Kidney epithelial cell (primary cell): ENCODE data around the gene PRR23E. TPM values are rescaled to one million over a fixed set of nuclear protein-coding genes. Genes with fewer than 3 reads are reported as not detected.

Experiments used
- DNase-seq: peaks from one replicate; pipeline ENCODE4 v3.0.0-alpha.2; 2010; ENCODE audit warnings: low read depth
- H3K27me3 ChIP-seq: 2 replicates; pipeline ENCODE4 v1.6.0; 2011; ENCODE audit warnings: low read length; ENCODE audit not compliant: control insufficient read depth, insufficient read depth
- H3K36me3 ChIP-seq: 2 replicates; pipeline ENCODE4 v1.5.1; 2011; ENCODE audit warnings: low read length; ENCODE audit not compliant: control insufficient read depth, insufficient read depth
- H3K4me3 ChIP-seq: 2 replicates; pipeline ENCODE4 v1.5.1; 2011; ENCODE audit warnings: low read depth, mild to moderate bottlenecking, control low read depth, low read length
- CTCF ChIP-seq: IDR thresholded peaks from 2 replicates; pipeline ENCODE4 v1.5.1; 2011; ENCODE audit warnings: mild to moderate bottlenecking, moderate library complexity, low read length, control low read depth, inconsistent platforms; ENCODE audit not compliant: insufficient read depth, poor library complexity, severe bottlenecking
- total RNA-seq: library from RNA; depleted of rRNA; stranded (reverse); fragments of >200 nt; gene quantifications from 2 replicates; pipeline ENCODE4 v1.2.3, GENCODE V29; 2015

PRR23E gene
- total RNA-seq, 1 donor from 2014 or later, result not detected

- no peak for TF ChIP-seq CTCF
- H3K4me3 ChIP-seq, result no peak overlapping the region
- no peak for DNase-seq
- H3K27me3 ChIP-seq, result peaks cover 3% of the 10 kb centered on the region
- no peaks in the 10 kb centered on the region for H3K36me3 ChIP-seq
Observed at GRCh38 chr3:127153506-127153815, 39.5 kb upstream of the PRR23E start.

- Histone ChIP-seq H3K36me3 (no peaks in the 10 kb centered on the region), H3K4me3 (no peak overlapping the region), H3K27me3 (peaks cover 13% of the 10 kb centered on the region)
- no peak for TF ChIP-seq CTCF
- DNase-seq, result no peak
Observed at GRCh38 chr3:127156338-127157050, 36.4 kb upstream of the PRR23E start.

- Histone ChIP-seq H3K4me3 (no peak overlapping the region), H3K27me3 (peaks cover 13% of the 10 kb centered on the region), H3K36me3 (no peaks in the 10 kb centered on the region)
- peak; percentile 12 for DNase-seq
- no peak for TF ChIP-seq CTCF
Observed at GRCh38 chr3:127157171-127157828, 35.6 kb upstream of the PRR23E start.

- no peak for TF ChIP-seq CTCF
- DNase-seq, result peak; percentile 16
- no peak overlapping the region for H3K4me3 ChIP-seq
- H3K27me3 ChIP-seq, result peaks cover 13% of the 10 kb centered on the region
- H3K36me3 ChIP-seq, result no peaks in the 10 kb centered on the region
Observed at GRCh38 chr3:127158614-127159229, 34.2 kb upstream of the PRR23E start.

GRCh38 chr3:127159543-127159942, 33.4 kb upstream of the PRR23E start:
- DNase-seq, result no peak
- TF ChIP-seq CTCF, result no peak
- no peak overlapping the region for H3K4me3 ChIP-seq
- H3K36me3 ChIP-seq, result no peaks in the 10 kb centered on the region
- peaks cover 13% of the 10 kb centered on the region for H3K27me3 ChIP-seq

- Histone ChIP-seq H3K4me3 (no peak overlapping the region), H3K27me3 (peaks cover 9% of the 10 kb centered on the region), H3K36me3 (no peaks in the 10 kb centered on the region)
- TF ChIP-seq CTCF, result no peak
- DNase-seq, result no peak
Observed at GRCh38 chr3:127161236-127161635, 31.7 kb upstream of the PRR23E start.
